Islet of Langerhans (tissue), 1 donor: ENCODE measurements around the gene FCHSD1.
A peak's percentile ranks its signal among the peaks of the same experiment; 100 is the strongest.
"Not testable (repeated sequence)": the region's sequence is repeated elsewhere in the genome, so short reads cannot be mapped to it uniquely, and the experiment has no call there.

Source experiments
- FAIRE-seq: peaks from one replicate; lab custom pipeline; 2011; peaks lifted over from hg19 to GRCh38; lab: Jason Lieb, UNC

FCHSD1 gene

DNA sequence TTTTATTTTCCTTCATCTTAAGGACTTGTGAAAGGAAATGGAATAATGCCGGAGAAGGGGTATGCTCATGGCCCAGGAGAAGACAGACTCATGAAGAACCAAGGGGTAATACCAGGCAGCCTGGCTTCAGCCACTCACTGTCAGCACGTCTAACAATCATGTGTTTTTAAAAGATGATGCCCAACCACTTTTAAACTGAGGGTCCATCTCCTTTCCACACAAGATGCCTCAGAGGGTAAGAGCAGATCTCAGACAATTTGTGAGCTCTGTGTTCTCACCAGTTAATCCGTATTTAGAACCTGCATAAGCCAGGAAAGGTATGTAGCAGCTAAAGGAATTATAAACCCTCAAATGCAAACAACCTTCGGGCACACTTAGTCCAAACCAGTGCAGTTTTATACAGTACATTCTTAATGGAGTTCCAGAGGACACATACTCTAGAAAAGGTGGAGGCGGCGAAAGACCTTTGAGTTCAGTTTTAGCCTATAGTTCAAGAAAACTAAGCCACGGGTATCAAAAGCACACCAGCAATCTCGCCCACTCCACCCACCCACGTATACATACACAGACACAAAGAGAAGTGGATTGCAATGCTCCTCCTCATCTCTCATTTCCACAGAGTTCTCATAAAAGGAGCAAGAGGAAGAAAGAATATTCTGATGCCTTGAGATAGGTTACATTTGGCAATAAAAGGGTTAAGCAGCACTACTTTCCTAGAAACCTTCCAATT, 35.1 kb downstream of the FCHSD1 start:
- no peak for FAIRE-seq

- FAIRE-seq = no peak
These were observed 37.9 kb downstream of the FCHSD1 start for GRCh38 chr5:141613344-141613743.

GRCh38 chr5:141611289-141611688, 39.9 kb downstream of the FCHSD1 start:
- no peak for FAIRE-seq

GRCh38 chr5:141609921-141610320, 41.3 kb downstream of the FCHSD1 start:
- not testable (repeated sequence) for FAIRE-seq

DNA sequence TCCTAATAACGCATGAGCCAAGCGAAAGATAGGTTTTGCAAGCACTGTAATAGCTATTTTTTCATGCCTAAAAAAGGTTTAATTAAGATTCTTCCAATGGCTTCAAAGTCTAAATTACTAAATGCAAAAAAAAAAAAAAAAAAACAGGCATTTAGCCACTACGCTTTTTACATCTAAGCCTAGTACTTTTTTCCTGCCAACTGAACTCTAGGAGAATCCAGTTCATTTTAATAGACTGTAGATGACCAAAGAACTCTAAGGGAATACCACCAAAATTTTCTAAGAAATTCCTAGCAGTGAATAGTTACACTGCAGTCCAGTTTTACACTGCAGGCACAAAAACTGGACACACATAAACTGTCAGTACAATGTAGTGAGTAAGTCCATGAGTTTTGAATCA, 42.2 kb downstream of the FCHSD1 start:
- FAIRE-seq = no peak

DNA sequence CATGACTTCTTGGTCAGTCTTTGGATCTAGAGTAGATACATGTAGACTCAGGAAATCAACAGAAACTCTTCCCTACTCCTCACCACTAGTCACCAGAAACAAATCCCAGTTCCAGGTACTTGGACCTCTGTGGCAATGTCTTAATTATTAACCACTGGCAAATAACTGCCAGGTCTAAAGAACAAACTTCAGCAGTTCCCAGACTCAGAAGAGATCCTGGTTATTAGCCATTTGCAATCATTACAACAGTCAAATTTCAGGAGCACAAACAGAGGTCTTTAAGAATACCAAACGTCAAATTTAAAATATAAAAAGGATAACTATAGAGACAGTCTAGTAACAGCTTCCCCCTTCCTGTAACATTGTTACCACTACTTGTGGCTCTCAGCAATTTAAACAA, 42.7 kb downstream of the FCHSD1 start:
- no peak for FAIRE-seq

GRCh38 chr5:141608046-141608445, 43.2 kb downstream of the FCHSD1 start:
- FAIRE-seq = no peak

GRCh38 chr5:141605523-141606277, 45.5 kb downstream of the FCHSD1 start:
- FAIRE-seq = no peak

DNA sequence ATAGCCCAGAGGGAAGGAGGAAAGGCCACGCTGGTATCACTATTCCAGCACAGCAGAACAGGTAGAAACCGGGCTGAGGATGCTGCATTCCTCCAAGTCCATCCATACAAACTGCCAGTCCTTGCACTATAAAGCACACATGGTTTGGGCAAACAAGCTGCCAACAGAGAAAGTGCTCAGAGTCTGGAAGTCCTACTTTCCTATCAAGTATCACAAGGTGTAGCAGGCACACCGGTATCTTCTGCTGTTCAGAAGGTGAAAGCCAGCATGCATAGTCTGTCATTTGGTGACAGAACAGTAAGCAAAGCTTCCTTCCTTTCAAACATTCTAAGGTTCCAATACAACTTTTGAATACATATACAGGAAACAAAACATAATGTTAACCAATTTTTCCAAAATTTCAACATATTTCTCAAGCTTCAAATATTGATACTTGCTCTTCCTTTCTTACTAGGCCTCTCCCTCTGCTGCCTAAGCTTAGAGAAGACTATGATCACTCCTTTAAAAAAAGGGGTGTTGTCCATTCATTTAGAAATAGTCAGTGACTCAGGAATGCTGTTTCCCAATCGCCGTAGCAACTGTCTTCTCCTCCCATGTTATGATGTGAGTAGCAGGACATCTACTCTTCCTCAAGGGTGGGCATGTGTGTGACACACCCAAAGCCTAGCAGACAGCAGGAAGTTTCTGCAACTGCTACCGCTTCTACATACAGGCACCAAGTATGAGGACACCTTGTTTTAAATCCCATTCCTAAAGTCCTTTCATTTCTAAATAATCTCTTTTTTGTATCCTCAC, 47.1 kb downstream of the FCHSD1 start:
- no peak for FAIRE-seq

GRCh38 chr5:141602606-141603005, 48.6 kb downstream of the FCHSD1 start:
- no peak for FAIRE-seq

GRCh38 chr5:141598391-141599345, 52.5 kb downstream of the FCHSD1 start:
- FAIRE-seq = peak; percentile 88

DNA sequence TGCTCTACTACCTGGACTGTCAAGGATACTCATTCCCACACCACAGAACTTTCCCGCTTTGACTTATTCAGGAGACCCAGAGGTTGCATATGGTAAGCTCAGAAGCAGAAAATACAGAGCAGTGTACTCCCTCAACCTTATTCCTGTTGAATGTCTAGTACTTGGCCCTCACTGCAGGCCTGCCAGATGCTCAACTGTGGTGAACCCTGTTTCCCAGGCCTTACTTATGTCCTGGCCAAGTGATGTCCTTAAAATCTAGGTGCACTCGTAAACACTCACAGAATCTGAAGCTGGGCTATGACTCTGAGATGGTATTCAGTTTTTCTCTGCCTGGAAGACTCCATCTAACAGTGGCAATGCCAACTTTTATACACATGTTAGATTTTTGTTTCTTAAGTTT, 53.4 kb downstream of the FCHSD1 start:
- FAIRE-seq = peak; percentile 5

GRCh38 chr5:141597394-141597793, 53.8 kb downstream of the FCHSD1 start:
- FAIRE-seq = no peak

- FAIRE-seq = no peak
These were observed 54.4 kb downstream of the FCHSD1 start for GRCh38 chr5:141596867-141597266.

- FAIRE-seq = no peak
These were observed 61.1 kb downstream of the FCHSD1 start for GRCh38 chr5:141590127-141590526.
